ENCODE measurements around the gene FAM217A. TPM values are rescaled to one million over a fixed set of nuclear protein-coding genes. Genes with fewer than 3 reads are reported as not detected.

FAM217A gene
- polyA plus RNA-seq, 3 donors, result not detected

DNA sequence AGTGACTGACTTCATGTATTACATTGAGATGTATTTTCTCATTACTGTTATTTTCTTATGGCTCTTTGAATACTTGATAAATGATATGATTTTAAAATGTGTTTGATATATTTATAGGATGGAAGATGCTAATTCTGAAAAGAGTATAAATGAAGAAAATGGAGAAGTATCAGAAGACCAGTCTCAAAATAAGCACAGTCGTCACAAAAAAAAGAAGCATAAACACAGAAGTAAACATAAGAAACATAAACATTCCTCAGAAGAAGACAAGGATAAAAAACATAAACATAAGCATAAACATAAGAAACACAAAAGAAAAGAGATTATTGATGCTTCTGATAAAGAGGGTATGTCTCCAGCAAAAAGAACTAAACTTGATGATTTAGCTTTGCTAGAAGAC lies 47.5 kb downstream of the FAM217A start:
- peak overlapping the region in 1 of 2 donors; percentile 62 for H3K27ac ChIP-seq (ENCODE audit: low read depth in 1 of 2, low read length in 2 of 2)
- peaks cover 33 to 60% of the 10 kb centered on the region in 2 donors for H3K36me3 ChIP-seq (replicated peaks in 1 of 2; ENCODE audit: control insufficient read depth in 1 of 2, insufficient read depth in 2 of 2, low read length in 2 of 2)
- Mint-ChIP-seq H3K27ac (peak overlapping the region in 4 of 7 donors; percentile 59 to 72 (median 64)), H3K4me1 (peaks cover 39% of the 10 kb centered on the region), H3K36me3 (peaks cover 45 to 62% of the 10 kb centered on the region in 2 donors), H3K9me3 (peaks cover 0 to 4% (median 0%) of the 10 kb centered on the region in 7 donors), H3K27me3 (ENCODE audit: low read depth in 3 of 3) (no peaks in the 10 kb centered on the region), H3K4me3 (no peak overlapping the region)
- no peak overlapping the region for H2AFZ ChIP-seq (ENCODE audit: insufficient read depth, low read depth, low read length, poor library complexity, severe bottlenecking)
- no peak overlapping the region for H3K9ac ChIP-seq (ENCODE audit: insufficient read depth, low read length, poor library complexity, severe bottlenecking)
- no peak overlapping the region for H3K4me2 ChIP-seq (replicated peaks; ENCODE audit: extremely low read depth, low read length, poor library complexity, severe bottlenecking)
- no peak for DNase-seq
- H3K27me3 ChIP-seq (ENCODE audit: control insufficient read depth in 2 of 2, insufficient read depth in 2 of 2, low read length in 2 of 2), result no peaks in the 10 kb centered on the region
- H3K4me3 ChIP-seq (replicated peaks in 1 of 3; ENCODE audit: low read depth in 2 of 3, low read length in 3 of 3), result no peak overlapping the region
- WGBS (ENCODE audit: insufficient coverage), result no CpG with 5 or more reads among the region's 1 CpG
- H3K79me2 ChIP-seq (ENCODE audit: insufficient read depth, low read length), result peaks cover 100% of the 10 kb centered on the region
- intact Hi-C loops (cut with micrococcal nuclease), result no loop called here
- H4K20me1 ChIP-seq (ENCODE audit: insufficient read depth, low read length), result peaks cover 99% of the 10 kb centered on the region
- TF ChIP-seq, protein P1, sequence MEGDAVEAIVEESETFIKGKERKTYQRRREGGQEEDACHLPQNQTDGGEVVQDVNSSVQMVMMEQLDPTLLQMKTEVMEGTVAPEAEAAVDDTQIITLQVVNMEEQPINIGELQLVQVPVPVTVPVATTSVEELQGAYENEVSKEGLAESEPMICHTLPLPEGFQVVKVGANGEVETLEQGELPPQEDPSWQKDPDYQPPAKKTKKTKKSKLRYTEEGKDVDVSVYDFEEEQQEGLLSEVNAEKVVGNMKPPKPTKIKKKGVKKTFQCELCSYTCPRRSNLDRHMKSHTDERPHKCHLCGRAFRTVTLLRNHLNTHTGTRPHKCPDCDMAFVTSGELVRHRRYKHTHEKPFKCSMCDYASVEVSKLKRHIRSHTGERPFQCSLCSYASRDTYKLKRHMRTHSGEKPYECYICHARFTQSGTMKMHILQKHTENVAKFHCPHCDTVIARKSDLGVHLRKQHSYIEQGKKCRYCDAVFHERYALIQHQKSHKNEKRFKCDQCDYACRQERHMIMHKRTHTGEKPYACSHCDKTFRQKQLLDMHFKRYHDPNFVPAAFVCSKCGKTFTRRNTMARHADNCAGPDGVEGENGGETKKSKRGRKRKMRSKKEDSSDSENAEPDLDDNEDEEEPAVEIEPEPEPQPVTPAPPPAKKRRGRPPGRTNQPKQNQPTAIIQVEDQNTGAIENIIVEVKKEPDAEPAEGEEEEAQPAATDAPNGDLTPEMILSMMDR (IDR thresholded peaks at IDR 0.05), result no peak
- no peaks in the 10 kb centered on the region for H3K9me3 ChIP-seq (replicated peaks in 1 of 2; ENCODE audit: control insufficient read depth in 1 of 2, insufficient read depth in 1 of 2, low read length in 2 of 2)
- peaks cover 3 to 16% of the 10 kb centered on the region in 2 donors for H3K4me1 ChIP-seq (ENCODE audit: control insufficient read depth in 1 of 2, insufficient read depth in 2 of 2, low read length in 2 of 2)

DNA sequence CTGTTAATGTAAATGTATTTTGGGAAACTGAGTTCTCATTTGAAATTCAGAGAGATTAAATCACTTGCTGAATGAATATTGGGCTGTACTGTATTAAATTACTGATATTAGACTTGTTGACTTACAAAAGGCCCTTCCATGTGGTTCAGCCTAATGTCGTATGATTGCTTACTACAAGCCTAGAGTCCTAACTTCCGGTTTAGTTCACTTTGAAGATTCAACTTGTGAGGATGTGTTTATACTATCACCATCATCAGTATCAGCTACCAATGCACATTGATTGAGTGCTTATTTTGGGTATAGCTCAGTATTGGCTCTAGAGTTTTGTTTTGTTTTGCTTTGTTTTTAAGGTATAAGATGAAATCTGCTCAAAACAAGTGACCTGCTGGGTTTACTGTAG lies 48.3 kb downstream of the FAM217A start:
- Histone ChIP-seq H3K4me2 (replicated peaks; ENCODE audit: extremely low read depth, low read length, poor library complexity, severe bottlenecking) (no peak overlapping the region), H3K79me2 (ENCODE audit: insufficient read depth, low read length) (peaks cover 100% of the 10 kb centered on the region), H4K20me1 (ENCODE audit: insufficient read depth, low read length) (peaks cover 99% of the 10 kb centered on the region), H3K36me3 (replicated peaks in 1 of 2; ENCODE audit: control insufficient read depth in 1 of 2, insufficient read depth in 2 of 2, low read length in 2 of 2) (peaks cover 27 to 53% of the 10 kb centered on the region in 2 donors), H2AFZ (ENCODE audit: insufficient read depth, low read depth, low read length, poor library complexity, severe bottlenecking) (no peak overlapping the region), H3K4me1 (ENCODE audit: control insufficient read depth in 1 of 2, insufficient read depth in 2 of 2, low read length in 2 of 2) (peaks cover 3 to 16% of the 10 kb centered on the region in 2 donors), H3K27ac (ENCODE audit: low read depth in 1 of 2, low read length in 2 of 2) (peak overlapping the region in 1 of 2 donors; percentile 62), H3K27me3 (ENCODE audit: control insufficient read depth in 2 of 2, insufficient read depth in 2 of 2, low read length in 2 of 2) (no peaks in the 10 kb centered on the region), H3K4me3 (replicated peaks in 1 of 3; ENCODE audit: low read depth in 2 of 3, low read length in 3 of 3) (no peak overlapping the region), H3K9me3 (replicated peaks in 1 of 2; ENCODE audit: control insufficient read depth in 1 of 2, insufficient read depth in 1 of 2, low read length in 2 of 2) (no peaks in the 10 kb centered on the region), H3K9ac (ENCODE audit: insufficient read depth, low read length, poor library complexity, severe bottlenecking) (no peak overlapping the region)
- WGBS (ENCODE audit: insufficient coverage), result no CpG with 5 or more reads among the region's 2 CpGs
- TF ChIP-seq, protein P1 (IDR thresholded peaks at IDR 0.05), result no peak
- Mint-ChIP-seq H3K36me3 (peaks cover 41 to 56% of the 10 kb centered on the region in 2 donors), H3K27ac (peak overlapping the region in 5 of 7 donors; percentile 4 to 72 (median 63)), H3K4me3 (no peak overlapping the region), H3K9me3 (peaks cover 0 to 4% (median 0%) of the 10 kb centered on the region in 7 donors), H3K27me3 (ENCODE audit: low read depth in 3 of 3) (no peaks in the 10 kb centered on the region), H3K4me1 (peaks cover 40% of the 10 kb centered on the region)
- intact Hi-C loops (cut with micrococcal nuclease), result no loop called here
- DNase-seq, result no peak

All from CD14-positive monocyte (primary cell).